ENCODE results near the gene ARID1A. TPM values are rescaled to one million over a fixed set of nuclear protein-coding genes. Genes with fewer than 3 reads are reported as not detected.

The ARID1A gene
- total and polyA plus RNA-seq, 2 of the 8 experiments (the other 6 are each of a cell fraction or from before 2014, with no cell fraction given): 52.1 to 103 TPM

- Histone ChIP-seq H2AFZ (ENCODE audit: low read length) (no peak overlapping the region), H4K20me1 (replicated peaks in 1 of 2; ENCODE audit: control insufficient read depth in 1 of 2, insufficient read depth in 2 of 2, low read length in 2 of 2) (no peaks in the 10 kb centered on the region), H2BK12ac (ENCODE audit: low read depth, low read length) (no peak overlapping the region), H4K8ac (ENCODE audit: extremely low read depth, insufficient read depth, low read length) (no peak overlapping the region), H3K4me3 (ENCODE audit: extremely low read depth in 1 of 4, insufficient read depth in 2 of 4, low read depth in 3 of 4, low read length in 4 of 4) (no peak overlapping the region), H3K23me2 (ENCODE audit: low read depth, low read length) (no peaks in the 10 kb centered on the region), H3K9ac (replicated peaks in 1 of 4; ENCODE audit: extremely low read depth in 1 of 4, low read depth in 3 of 4, low read length in 3 of 4) (no peak overlapping the region), H3K56ac (replicated peaks; ENCODE audit: insufficient read length, low read depth, low read length) (no peak overlapping the region), H3K4ac (replicated peaks; ENCODE audit: insufficient read length, low read depth, low read length) (no peak overlapping the region), H3K79me1 (ENCODE audit: low read depth, low read length) (no peaks in the 10 kb centered on the region), H2BK20ac (ENCODE audit: low read length) (no peak overlapping the region), H2BK15ac (ENCODE audit: low read length) (no peak overlapping the region), H3K4me1 (replicated peaks in 1 of 4; ENCODE audit: control insufficient read depth in 3 of 4, insufficient read depth in 4 of 4, low read length in 3 of 4) (no peaks in the 10 kb centered on the region), H2BK5ac (ENCODE audit: low read depth, low read length) (no peak overlapping the region), H3K4me2 (ENCODE audit: insufficient read depth in 1 of 2, low read depth in 2 of 2, low read length in 2 of 2) (no peak overlapping the region), H2AK5ac (ENCODE audit: low read depth, low read length) (no peak overlapping the region), H4K5ac (ENCODE audit: insufficient read length, low read depth, low read length) (no peak overlapping the region), H3K36me3 (ENCODE audit: control insufficient read depth in 2 of 4, insufficient read depth in 4 of 4, low read length in 3 of 4) (no peaks in the 10 kb centered on the region), H2BK120ac (replicated peaks; ENCODE audit: low read depth, low read length) (no peak overlapping the region), H4K91ac (replicated peaks; ENCODE audit: insufficient read length, low read length) (no peak overlapping the region), H3K23ac (ENCODE audit: insufficient read length) (no peak overlapping the region), H3K18ac (ENCODE audit: extremely low read depth, low read length) (no peak overlapping the region), H3K27me3 (replicated peaks in 1 of 4; ENCODE audit: control insufficient read depth in 3 of 4, extremely low read depth in 1 of 4, insufficient read depth in 3 of 4, low read length in 3 of 4) (no peaks in the 10 kb centered on the region), H3K14ac (ENCODE audit: insufficient read length) (no peak overlapping the region), H3K79me2 (ENCODE audit: control insufficient read depth in 1 of 2, insufficient read depth in 2 of 2, low read length in 2 of 2) (no peaks in the 10 kb centered on the region), H3K9me3 (ENCODE audit: insufficient read depth in 2 of 2, low read depth in 1 of 2, low read length in 1 of 2) (peaks cover 0 to 2% of the 10 kb centered on the region in 2 experiments; a peak in 1 of 4 replicates), H3K27ac (ENCODE audit: low read depth, low read length) (no peak overlapping the region)
- TF ChIP-seq, protein P1, sequence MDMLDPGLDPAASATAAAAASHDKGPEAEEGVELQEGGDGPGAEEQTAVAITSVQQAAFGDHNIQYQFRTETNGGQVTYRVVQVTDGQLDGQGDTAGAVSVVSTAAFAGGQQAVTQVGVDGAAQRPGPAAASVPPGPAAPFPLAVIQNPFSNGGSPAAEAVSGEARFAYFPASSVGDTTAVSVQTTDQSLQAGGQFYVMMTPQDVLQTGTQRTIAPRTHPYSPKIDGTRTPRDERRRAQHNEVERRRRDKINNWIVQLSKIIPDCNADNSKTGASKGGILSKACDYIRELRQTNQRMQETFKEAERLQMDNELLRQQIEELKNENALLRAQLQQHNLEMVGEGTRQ (IDR thresholded peaks at IDR 0.05; ENCODE audit: low read length): no peak
- ChIA-PET CTCF (ENCODE audit: partially characterized antibody) (interaction anchor here (0.6 to 4.2 kb wide), 16 partner anchors 9 to 231 kb away, joined by 3 to 37 read pairs (median 6); partner anchors contain the start of genes NR0B2, PIGV and ZDHHC18), POLR2A (ENCODE audit: partially characterized antibody) (interaction anchor here (0.6 to 1.8 kb wide), 2 partner anchors 9 to 59 kb away, joined by 3 to 5 read pairs; no protein-coding TSS in a partner anchor)
- FAIRE-seq (no peak), DNase-seq (ENCODE audit: low read depth in 1 of 2, low spot score in 2 of 2) (no peak)
Measured at GRCh38 chr1:26811708-26812107, 115.9 kb downstream of the ARID1A start.

Data from H1 (cell line).